Ishikawa (cell line): ENCODE data around the gene PDHA1.

ENCODE experiments used
- NFIC ChIP-seq: IDR thresholded peaks from 2 replicates; pipeline ENCODE4 v1.6.1; 2012
- RAD21 ChIP-seq: IDR thresholded peaks from 2 replicates; pipeline ENCODE4 v1.6.1; 2012; ENCODE audit warnings: low read depth
- TAF1 ChIP-seq: IDR thresholded peaks from 2 replicates; pipeline ENCODE4 v1.6.1; 2012; ENCODE audit warnings: low read depth, mild to moderate bottlenecking
- TCF12 ChIP-seq: IDR thresholded peaks from 2 replicates; pipeline ENCODE4 v1.6.1; 2012; ENCODE audit warnings: low read depth
- ZBTB7A ChIP-seq: IDR thresholded peaks from 2 replicates; pipeline ENCODE4 v1.6.1; 2012; ENCODE audit warnings: low read depth
- TF ChIP-seq, protein P1 (sequence below): IDR thresholded peaks from 2 replicates; pipeline ENCODE4 v1.6.1; 2012; ENCODE audit warnings: low read depth, mild to moderate bottlenecking

DNA sequence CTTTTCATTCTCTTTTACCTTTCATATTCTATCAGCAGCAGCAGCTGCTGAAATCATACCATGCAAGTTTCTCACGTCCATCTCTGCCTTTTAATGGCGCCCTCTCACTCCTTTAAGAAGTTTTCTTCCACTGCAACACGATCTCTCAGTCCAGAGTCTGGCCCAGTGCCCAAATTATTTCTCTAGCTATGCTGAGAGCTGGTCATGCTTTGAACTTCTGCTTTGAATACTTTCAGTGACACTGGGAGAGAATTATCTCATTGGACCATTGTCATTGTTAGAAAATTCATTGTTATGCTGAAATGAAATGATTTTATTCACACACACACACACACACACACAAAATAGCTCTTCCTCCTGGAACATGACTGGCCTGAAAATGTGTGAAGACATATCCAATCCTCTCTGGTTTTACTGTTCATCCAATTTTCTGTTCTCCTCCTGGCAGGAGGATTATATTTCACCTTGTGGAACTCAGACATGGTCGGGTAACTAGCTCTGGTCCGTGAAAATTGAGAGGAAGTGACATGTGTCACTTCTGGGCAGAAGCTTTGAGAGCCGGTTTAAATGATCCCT, 1.3 kb upstream of the PDHA1 start:
- TF ChIP-seq TAF1 (no peak), NFIC (peak; percentile 52; the same call in 1 of the 2 replicates), ZBTB7A (no peak), TCF12 (no peak), RAD21 (no peak)
- TF ChIP-seq, protein P1, sequence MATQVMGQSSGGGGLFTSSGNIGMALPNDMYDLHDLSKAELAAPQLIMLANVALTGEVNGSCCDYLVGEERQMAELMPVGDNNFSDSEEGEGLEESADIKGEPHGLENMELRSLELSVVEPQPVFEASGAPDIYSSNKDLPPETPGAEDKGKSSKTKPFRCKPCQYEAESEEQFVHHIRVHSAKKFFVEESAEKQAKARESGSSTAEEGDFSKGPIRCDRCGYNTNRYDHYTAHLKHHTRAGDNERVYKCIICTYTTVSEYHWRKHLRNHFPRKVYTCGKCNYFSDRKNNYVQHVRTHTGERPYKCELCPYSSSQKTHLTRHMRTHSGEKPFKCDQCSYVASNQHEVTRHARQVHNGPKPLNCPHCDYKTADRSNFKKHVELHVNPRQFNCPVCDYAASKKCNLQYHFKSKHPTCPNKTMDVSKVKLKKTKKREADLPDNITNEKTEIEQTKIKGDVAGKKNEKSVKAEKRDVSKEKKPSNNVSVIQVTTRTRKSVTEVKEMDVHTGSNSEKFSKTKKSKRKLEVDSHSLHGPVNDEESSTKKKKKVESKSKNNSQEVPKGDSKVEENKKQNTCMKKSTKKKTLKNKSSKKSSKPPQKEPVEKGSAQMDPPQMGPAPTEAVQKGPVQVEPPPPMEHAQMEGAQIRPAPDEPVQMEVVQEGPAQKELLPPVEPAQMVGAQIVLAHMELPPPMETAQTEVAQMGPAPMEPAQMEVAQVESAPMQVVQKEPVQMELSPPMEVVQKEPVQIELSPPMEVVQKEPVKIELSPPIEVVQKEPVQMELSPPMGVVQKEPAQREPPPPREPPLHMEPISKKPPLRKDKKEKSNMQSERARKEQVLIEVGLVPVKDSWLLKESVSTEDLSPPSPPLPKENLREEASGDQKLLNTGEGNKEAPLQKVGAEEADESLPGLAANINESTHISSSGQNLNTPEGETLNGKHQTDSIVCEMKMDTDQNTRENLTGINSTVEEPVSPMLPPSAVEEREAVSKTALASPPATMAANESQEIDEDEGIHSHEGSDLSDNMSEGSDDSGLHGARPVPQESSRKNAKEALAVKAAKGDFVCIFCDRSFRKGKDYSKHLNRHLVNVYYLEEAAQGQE: no peak
